Lower leg skin (tissue), 3 donors: Measurements from ENCODE around the gene ADORA1.

Experiments used
- POLR2A ChIP-seq, 2 donors: fragments of 450-650 bp; IDR thresholded peaks; one replicate each; pipeline ENCODE4 v1.6.1; 2016 to 2017; ENCODE audit warnings: antibody characterized with exemption in 2 of 2, mild to moderate bottlenecking in 1 of 2, moderate library complexity in 1 of 2
- TF ChIP-seq, protein P1 (sequence below), 3 donors: fragments of 450-650 bp; IDR thresholded peaks; one replicate each; pipeline ENCODE4 v1.5.1; 2016; ENCODE audit warnings: antibody characterized with exemption in 3 of 3, mild to moderate bottlenecking in 3 of 3, moderate library complexity in 2 of 3

DNA sequence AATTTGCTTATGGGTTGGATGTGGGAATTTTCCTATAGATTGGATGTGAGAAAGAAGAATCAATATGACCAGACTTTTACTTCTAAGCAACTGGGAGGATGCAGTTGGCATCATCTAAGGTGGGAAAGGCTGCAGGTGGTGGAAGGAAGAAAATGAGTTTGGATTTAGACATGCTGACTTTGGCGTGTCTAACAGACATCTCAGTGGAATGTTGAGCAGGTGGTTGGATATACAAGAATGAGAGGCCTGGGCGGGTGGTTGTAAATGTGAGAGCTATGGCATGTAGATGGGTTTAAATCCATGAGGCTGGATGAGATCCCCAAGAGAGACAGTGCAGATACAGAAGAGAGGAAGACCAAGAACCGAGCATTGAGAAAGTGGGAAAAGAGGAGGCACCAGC is 10.5 kb downstream of the ADORA1 start:
- TF ChIP-seq, protein P1, sequence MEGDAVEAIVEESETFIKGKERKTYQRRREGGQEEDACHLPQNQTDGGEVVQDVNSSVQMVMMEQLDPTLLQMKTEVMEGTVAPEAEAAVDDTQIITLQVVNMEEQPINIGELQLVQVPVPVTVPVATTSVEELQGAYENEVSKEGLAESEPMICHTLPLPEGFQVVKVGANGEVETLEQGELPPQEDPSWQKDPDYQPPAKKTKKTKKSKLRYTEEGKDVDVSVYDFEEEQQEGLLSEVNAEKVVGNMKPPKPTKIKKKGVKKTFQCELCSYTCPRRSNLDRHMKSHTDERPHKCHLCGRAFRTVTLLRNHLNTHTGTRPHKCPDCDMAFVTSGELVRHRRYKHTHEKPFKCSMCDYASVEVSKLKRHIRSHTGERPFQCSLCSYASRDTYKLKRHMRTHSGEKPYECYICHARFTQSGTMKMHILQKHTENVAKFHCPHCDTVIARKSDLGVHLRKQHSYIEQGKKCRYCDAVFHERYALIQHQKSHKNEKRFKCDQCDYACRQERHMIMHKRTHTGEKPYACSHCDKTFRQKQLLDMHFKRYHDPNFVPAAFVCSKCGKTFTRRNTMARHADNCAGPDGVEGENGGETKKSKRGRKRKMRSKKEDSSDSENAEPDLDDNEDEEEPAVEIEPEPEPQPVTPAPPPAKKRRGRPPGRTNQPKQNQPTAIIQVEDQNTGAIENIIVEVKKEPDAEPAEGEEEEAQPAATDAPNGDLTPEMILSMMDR (IDR thresholded peaks at IDR 0.05), result no peak
- no peak for TF ChIP-seq POLR2A (IDR thresholded peaks at IDR 0.05)
